ENCODE results near the gene SGSM2. TPM values are rescaled to one million over a fixed set of nuclear protein-coding genes. Genes with fewer than 3 reads are reported as not detected.

SGSM2 gene
- total RNA-seq, 4 donors from 2014 or later: 41.0 to 148 (median 70.0) TPM

- intact Hi-C loops (cut with DNase I; ENCODE audit: low total_unique reads) (no loop called here), in situ Hi-C loops (cut with MboI; ENCODE audit: low pct_ligation_motif_present in 1 of 4, low pct_unique_long_range_greater_than_20kb in 1 of 4, low sequenced_read_pairs in 3 of 4) (loop anchor here in 2 of 4 donors (5.0 to 10.0 kb wide), 2 partner anchors 53 to 55 kb away; no protein-coding TSS in a partner anchor)
- Histone ChIP-seq H3K27me3 (no peaks in the 10 kb centered on the region), H3K27ac (no peak overlapping the region), H3K4me3 (no peak overlapping the region), H3K4me1 (peaks cover 0 to 3% (median 1%) of the 10 kb centered on the region in 4 donors), H3K9me3 (no peaks in the 10 kb centered on the region), H3K36me3 (no peaks in the 10 kb centered on the region)
- no peak for DNase-seq
- TF ChIP-seq POLR2A (IDR thresholded peaks at IDR 0.05): no peak
- TF ChIP-seq POLR2AphosphoS5 (IDR thresholded peaks at IDR 0.05): peak in 1 of 3 donors; percentile 1
- WGBS, 2 donors (ENCODE audit: low coverage in 1 of 2): 77 to 100% methylated on average over 1 to 19 of the region's 20 CpGs
Observed at GRCh38 chr17:2369551-2370210, 32.4 kb downstream of the SGSM2 start.

- no peak overlapping the region for H3K27ac ChIP-seq
- DNase-seq: no peak
- no peaks in the 10 kb centered on the region for H3K9me3 ChIP-seq
- no peak overlapping the region for H3K4me3 ChIP-seq
- H3K36me3 ChIP-seq: no peaks in the 10 kb centered on the region
- 78 to 92% methylated on average over 4 to 11 of the region's 11 CpGs for WGBS, 2 donors (ENCODE audit: low coverage in 1 of 2)
- peaks cover 0 to 3% (median 1%) of the 10 kb centered on the region in 4 donors for H3K4me1 ChIP-seq
- in situ Hi-C loops (cut with MboI; ENCODE audit: low pct_ligation_motif_present in 1 of 4, low pct_unique_long_range_greater_than_20kb in 1 of 4, low sequenced_read_pairs in 3 of 4) (loop anchor here in 1 of 4 donors (10.0 kb wide), 1 partner anchor 55 kb away; no protein-coding TSS in a partner anchor), intact Hi-C loops (cut with DNase I; ENCODE audit: low total_unique reads) (no loop called here)
- no peaks in the 10 kb centered on the region for H3K27me3 ChIP-seq
- no peak for TF ChIP-seq CTCF (IDR thresholded peaks at IDR 0.05)
- no peak for TF ChIP-seq POLR2A (IDR thresholded peaks at IDR 0.05)
- TF ChIP-seq EP300 (IDR thresholded peaks at IDR 0.05; ENCODE audit: low read depth): no peak
- no peak for TF ChIP-seq POLR2AphosphoS5 (IDR thresholded peaks at IDR 0.05)
Observed at GRCh38 chr17:2370211-2370589, 32.9 kb downstream of the SGSM2 start.

GRCh38 chr17:2371183-2372130 is 34.2 kb downstream of the SGSM2 start:
- no peak for DNase-seq
- Histone ChIP-seq H3K4me3 (no peak overlapping the region), H3K27me3 (no peaks in the 10 kb centered on the region), H3K27ac (no peak overlapping the region), H3K4me1 (peaks cover 0 to 3% (median 1%) of the 10 kb centered on the region in 4 donors), H3K36me3 (no peaks in the 10 kb centered on the region), H3K9me3 (no peaks in the 10 kb centered on the region)
- TF ChIP-seq EP300 (IDR thresholded peaks at IDR 0.05; ENCODE audit: low read depth): no peak
- TF ChIP-seq POLR2A (IDR thresholded peaks at IDR 0.05): no peak
- TF ChIP-seq CTCF (IDR thresholded peaks at IDR 0.05): no peak
- no peak for TF ChIP-seq POLR2AphosphoS5 (IDR thresholded peaks at IDR 0.05)
- in situ Hi-C loops (cut with MboI; ENCODE audit: low pct_ligation_motif_present in 1 of 4, low pct_unique_long_range_greater_than_20kb in 1 of 4, low sequenced_read_pairs in 3 of 4) (loop anchor here in 1 of 4 donors (10.0 kb wide), 1 partner anchor 53 kb away; no protein-coding TSS in a partner anchor), intact Hi-C loops (cut with DNase I; ENCODE audit: low total_unique reads) (no loop called here)
- WGBS, 2 donors (ENCODE audit: low coverage in 1 of 2): 92 to 100% methylated on average over 8 to 30 of the region's 30 CpGs

- no peak for DNase-seq
- no peaks in the 10 kb centered on the region for H3K9me3 ChIP-seq
- H3K27ac ChIP-seq: no peak overlapping the region
- no peak for TF ChIP-seq EP300 (IDR thresholded peaks at IDR 0.05; ENCODE audit: low read depth)
- TF ChIP-seq POLR2AphosphoS5 (IDR thresholded peaks at IDR 0.05): no peak
- TF ChIP-seq CTCF (IDR thresholded peaks at IDR 0.05): no peak
- no peak for TF ChIP-seq POLR2A (IDR thresholded peaks at IDR 0.05)
- no peaks in the 10 kb centered on the region for H3K27me3 ChIP-seq
- in situ Hi-C loops (cut with MboI; ENCODE audit: low pct_ligation_motif_present in 1 of 4, low pct_unique_long_range_greater_than_20kb in 1 of 4, low sequenced_read_pairs in 3 of 4): loop anchor here in 1 of 4 donors (10.0 kb wide), 1 partner anchor 53 kb away; no protein-coding TSS in a partner anchor
- peaks cover 0 to 3% (median 1%) of the 10 kb centered on the region in 4 donors for H3K4me1 ChIP-seq
- WGBS, 2 donors (ENCODE audit: low coverage in 1 of 2): 94 to 100% methylated on average over 5 to 26 of the region's 26 CpGs
- no peak overlapping the region for H3K4me3 ChIP-seq
- intact Hi-C loops (cut with DNase I; ENCODE audit: low total_unique reads): no loop called here
- no peaks in the 10 kb centered on the region for H3K36me3 ChIP-seq
Observed at GRCh38 chr17:2372180-2372579, 34.9 kb downstream of the SGSM2 start.
